Islet precursor cell (in vitro differentiated cells): ENCODE results near the gene TNNT2.

Source experiments
- DNase-seq: peaks from one replicate; pipeline ENCODE4 v3.0.0-alpha.2; 2018

The TNNT2 gene

DNA sequence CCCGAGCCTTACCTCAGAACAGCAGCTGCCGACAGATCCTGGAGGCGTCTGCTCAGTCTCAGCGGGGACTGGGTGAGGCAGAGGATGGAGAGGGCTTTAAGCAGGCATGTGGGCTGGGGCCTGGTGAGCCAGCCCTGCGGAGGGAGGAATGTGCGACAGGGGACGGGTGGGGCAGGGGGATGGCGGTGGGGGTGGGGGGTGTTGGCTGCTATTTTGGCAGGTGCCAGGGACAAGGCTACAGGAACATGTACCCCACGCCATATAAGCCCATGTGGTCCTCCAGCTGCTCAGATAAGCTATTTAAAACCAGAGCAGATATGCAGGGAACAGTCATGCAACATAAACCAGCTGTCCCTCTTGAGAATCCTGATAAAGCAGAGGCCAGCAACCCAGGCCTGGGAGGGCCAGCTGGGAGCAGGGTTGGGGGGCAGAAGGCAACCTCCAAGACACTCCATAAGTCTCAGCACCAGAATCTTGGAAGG is at the start of gene TNNT2:
TSS of gene TNNT2 (minus strand) at position 70 of the 482 bp plus-strand sequence. CDS start 4,426 bp downstream, outside the sequence.
- DNase-seq = peak; percentile 79

DNA sequence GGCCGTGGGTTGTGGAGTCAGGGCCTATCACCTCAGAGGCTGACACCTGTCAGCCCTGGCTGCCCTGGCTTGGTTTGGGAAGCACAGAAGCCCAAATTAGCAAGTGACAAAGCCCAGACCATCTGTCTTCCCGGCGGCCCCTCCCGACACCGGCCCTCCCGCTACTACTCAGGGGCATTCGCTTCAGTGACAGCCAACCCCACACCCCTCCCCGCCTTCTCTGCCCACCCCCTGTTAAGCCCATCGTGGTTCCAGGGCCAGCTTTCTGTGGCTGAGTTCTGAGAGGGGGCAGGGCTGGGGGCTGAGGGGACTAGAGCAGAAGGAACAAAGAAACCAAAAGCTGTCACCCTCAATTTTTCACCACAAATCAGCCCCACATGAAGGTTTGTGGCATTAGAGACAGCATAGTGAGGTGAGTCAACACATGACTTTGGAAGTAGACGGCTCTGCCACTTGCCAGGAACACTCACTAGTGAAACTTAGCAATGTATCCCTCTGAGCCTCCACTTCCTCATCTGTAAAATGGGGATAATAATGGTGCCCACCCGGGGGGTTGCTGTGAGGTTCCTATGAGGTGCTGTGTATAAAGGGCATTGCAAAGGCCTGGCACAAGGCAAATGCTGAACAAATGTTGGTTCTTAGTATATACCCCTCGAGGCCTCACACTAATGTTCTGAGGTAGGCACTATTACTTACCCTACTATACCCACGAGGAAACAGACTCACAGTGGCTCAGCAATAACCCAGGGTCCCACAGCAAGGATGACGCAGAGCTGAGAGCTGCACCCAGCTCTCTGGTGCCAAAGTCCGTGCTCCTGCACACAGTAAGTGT is 49.2 kb upstream of the TNNT2 start:
- DNase-seq = no peak

DNA sequence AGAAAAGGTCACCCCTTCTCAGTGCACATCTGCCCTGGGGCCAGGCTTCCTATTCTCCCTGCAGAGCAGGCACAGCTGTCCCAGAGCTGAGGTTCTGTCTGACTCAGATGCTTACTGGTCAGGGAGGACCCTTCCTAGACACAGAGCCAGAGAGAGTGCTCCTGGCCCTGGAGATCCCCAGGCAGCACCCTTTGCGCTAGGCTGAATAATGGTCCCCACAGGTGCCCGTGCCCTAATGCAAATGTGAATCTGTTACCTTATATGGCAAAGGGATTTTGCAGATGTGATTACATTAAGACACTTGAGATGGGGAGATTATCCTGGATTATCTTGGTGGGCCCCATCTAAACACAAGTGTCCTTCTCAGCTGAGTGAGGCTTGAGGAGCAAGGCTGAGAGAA is 46.7 kb upstream of the TNNT2 start:
- no peak for DNase-seq

DNA sequence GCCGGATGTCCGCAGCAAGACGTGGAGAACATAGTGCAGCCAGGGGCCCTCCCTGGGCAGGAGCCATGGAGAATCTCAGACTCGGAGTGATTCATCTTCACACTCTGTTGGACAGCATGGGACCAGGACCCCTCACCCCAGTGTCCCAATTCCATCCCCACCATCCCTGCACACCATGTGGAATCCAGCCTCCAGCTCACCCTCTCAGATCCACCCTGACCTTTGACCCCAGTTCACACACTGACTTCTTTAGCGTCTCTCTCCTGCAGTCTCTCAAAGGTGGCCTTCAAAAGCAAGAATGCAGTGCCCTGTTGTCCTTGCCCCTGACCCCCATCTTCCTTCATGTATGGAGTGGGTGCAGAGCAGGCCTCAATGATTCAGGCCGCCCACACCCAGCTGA is 46.2 kb upstream of the TNNT2 start:
- DNase-seq = no peak

DNA sequence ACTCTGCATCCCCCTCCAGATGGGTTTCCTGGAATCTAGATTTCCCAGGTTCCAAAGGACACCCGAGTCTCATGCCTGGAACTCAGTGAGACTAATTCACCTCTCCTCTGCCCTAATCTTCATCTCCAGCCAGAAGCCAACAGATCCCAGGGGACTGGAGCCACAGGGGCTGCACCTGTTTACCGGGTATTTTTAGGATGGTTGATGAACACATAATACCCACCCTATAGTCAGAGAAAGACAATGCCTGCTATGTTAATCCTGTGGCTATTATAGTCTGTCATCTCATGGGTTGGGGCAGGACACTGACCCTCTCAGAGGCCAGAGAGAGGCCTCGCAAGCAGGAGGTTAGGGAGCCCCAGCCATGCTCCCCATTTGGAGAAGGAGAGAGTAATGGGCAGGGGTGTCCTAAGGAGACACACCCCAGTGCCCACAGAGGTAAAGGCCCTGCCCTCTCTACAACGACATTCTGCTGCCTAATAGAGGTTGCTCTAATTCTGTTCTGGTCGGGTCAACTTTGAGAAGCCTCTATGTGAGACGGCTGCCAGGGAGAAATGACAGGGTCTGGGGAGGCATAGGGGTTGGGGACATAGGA is 45.1 kb upstream of the TNNT2 start:
- DNase-seq = no peak

DNA sequence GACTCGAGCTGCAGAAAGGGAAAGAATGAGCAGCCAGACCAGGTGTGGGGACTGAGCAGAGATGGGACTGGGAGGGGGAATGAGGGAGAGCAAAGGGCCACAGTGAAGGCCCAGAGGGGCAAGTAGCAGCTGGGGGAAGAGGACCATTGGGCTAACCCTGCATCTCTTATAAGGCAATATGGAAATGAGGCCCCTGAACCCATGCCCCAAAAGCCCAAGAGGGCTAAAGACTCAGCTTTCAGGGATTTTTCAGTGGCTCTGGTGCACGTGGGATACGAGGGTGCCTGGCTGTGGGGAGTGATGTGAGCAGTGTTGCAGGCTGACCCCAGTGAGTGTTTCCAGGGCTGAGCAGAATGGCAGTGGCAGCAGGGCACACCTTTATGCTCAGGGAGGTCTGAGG is 44.5 kb upstream of the TNNT2 start:
- DNase-seq = no peak

DNA sequence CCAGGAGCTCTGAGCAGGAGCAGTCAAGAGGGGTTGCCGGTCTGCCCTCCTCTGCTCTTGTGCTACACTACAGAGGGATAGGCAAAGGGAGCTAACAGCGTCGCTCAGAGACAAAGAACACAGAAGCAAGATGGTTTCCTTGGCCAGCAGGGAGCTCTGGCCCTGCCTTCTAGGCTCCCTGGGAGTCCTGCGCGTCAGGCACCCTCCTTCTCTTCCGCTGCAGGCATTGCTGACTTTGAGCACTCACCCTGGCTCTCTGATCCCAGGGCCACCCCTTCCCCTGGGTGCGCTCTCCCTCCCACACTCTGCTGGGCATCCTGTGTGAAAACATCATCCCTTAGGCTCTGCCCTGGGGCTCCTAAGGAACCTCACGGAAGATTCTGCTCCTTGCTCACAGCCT is 43.6 kb upstream of the TNNT2 start:
- DNase-seq = peak; percentile 53

DNA sequence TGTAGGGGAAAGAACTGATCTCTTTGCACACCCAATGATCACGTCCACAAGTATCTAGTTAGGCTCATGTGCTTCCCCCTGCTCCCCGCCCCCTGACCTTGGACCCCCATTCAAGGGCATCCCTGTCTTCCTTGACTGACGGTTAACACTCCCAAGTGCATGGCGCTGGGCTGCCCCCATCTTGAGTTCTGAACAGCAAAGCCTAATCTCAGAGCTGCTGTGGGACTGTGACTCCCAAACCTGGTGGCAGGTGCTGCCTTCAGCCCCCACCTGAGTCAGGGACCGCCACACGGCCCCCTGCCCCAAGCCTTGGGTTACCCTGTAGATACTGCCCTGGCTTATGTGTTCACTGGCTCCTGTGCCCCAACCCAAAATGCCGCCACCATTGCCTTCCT is 43.1 kb upstream of the TNNT2 start:
- DNase-seq = peak; percentile 45

DNA sequence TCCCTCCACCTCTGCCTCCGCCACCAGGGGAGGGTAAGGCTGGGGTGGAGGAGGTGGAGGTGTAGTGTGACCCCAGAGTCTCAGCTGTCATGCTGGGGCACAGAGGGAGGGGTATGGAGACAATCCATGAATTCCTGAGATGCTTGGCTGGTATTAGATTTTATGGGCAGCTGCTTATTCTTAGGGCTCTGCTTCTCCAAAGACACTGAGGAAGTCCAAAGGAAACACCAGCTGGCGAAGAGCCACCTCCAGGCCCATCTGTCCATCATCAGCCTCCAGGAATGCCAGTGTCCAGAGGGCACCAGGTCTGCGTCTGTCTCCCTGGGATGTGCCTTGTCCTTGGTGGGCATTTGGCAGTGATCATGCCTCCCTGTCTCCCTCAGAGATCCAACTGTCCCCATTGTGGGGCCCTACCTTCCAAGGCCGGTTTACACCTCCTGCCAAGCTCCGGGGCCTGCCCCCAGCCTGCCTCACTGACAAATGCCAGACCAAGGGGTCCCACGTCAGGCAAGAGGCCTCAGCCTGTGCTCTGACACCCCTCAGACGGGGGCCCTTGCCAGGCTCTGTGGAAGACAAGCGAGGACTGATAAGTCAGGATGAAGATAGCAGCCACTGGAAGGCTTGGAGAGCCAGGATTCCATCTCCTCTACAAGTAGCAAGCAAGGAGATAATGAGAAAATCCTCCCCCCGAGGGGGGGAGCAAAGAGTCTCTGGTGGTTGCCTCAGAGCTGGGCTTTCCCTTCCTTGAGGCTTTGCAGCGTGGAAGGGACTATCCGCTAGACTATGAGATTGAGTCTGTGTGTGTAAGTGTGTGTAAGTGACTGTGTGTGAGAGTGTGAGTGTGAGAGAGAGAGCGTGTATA is 42.5 kb upstream of the TNNT2 start:
- DNase-seq = peak; percentile 54

DNA sequence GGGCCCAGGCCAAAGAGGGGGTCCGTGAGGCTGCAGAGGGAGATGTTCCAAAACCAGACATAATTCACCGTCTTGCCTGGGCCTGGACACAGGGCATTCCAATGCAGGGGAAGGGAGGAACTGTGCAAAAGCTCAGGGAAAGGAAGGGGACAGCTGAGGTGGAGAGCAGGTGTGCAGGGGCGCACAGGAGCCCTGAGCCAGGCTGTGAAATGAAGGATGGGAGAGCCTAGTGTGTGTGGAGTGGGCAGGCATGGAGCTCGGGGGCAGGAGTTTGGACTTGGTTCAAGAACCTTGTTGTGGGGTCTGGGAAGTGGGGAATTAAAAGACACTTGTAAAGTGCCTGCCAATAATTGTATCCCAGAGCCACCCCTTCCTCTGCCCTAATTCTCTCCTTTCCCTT is 41.8 kb upstream of the TNNT2 start:
- DNase-seq = peak; percentile 42

DNA sequence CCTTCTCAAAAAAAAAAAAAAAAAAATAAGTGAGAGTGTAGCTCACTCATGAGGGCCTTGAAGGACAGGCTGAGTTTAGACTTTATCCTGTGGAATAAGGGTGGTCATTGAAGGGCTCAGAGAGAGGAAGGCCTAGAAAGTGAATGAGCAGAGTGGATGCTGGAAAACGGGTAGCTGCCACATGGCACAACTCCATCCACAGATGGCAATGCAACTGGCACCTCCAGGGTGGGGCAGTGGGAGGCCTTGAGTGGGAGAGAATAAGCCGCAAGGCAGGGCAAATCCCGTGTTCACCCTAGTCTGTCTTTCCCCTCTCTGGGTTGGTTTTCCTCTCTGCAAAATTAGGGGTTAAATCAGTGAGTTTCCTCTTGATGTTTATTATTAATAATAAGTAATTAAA is 41.0 kb upstream of the TNNT2 start:
- no peak for DNase-seq

DNA sequence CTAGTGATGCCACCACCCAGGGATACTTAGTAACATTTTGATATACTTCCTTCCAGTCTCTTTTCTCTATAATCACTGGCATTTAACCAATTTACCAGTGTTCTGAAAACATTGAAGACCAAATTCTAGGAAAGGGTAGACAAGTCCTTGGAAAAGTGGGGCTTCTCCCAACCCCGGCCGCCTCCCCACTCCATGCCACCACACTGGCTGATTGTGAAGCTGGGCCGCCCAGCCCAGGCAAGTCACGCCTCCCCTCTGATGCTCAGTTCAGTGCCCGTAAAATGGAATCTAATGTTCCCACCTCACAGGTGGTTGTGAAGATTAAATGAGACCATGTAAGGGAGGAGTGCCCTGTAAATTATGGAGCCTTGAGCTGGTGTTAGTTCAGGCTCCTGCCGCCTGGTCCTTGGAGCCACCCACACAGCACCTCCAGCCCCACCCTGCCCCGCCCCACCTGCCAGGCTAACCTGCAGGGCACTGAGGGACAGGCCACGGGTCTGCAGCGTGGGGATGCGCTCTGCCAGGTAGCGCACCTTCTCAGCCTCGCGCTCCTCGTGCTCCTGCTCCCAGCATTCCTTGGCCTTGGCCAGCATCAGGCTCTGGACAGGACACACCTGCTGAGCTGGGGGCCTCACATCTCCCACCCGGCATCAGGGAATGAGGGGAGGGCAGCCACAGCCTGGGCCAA is 36.7 kb upstream of the TNNT2 start:
- DNase-seq = no peak

DNA sequence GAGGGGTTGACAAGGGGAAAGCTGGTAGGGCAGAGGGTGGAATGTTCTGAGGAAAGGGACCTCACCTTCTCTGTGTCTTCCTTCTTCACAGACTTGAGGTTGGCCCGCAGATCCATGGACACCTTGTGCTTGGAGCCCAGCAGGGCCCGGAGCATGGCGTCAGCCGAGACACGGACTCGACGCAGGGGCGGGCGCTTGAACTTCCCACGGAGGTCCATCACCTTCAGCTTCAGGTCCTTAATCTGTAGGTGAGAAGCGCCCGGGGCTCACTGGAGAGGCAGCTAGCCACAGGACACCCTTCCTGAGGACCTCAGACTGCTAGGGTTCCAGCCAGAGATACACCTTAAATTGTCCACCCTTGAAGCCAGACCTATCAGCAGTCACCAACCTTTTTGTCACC is 33.8 kb upstream of the TNNT2 start:
- no peak for DNase-seq

DNA sequence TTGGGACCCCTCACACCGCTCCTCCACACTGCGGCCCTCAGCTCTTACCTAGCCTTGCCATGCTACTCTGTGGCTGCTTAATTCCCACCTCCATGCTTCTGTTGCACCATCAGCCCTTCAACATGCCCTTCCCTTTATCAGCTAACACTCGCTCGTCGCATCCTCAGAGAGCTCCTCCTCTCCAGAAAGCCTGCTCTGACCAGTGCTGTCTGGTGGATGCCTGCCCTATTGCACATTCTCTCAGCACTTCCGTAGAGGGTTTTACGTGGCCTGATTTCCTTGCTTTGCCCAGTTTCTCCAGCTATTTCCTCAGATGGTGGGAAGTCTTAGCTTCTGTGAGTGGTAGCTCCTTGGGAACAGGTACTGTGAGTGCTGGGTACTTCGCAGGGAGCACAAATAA is 32.0 kb upstream of the TNNT2 start:
- no peak for DNase-seq

DNA sequence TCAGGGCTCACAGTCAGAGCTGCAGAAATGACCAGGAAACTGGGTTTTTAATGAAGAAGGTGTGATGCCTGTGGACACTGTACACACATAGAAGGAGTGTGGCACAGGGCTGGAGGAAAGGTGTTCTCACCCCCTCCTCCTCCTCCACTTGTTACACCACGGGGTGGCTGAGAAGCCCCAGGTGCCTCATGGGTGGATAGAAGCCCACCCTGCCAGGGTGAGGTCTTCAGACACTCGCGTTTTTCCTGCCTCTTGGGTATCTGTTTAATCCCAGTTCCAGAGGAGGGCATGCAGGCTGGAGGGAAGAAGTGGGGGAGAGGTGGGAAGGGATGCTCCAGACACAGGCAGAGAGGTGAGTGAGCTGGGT is 31.3 kb upstream of the TNNT2 start:
- DNase-seq = no peak

DNA sequence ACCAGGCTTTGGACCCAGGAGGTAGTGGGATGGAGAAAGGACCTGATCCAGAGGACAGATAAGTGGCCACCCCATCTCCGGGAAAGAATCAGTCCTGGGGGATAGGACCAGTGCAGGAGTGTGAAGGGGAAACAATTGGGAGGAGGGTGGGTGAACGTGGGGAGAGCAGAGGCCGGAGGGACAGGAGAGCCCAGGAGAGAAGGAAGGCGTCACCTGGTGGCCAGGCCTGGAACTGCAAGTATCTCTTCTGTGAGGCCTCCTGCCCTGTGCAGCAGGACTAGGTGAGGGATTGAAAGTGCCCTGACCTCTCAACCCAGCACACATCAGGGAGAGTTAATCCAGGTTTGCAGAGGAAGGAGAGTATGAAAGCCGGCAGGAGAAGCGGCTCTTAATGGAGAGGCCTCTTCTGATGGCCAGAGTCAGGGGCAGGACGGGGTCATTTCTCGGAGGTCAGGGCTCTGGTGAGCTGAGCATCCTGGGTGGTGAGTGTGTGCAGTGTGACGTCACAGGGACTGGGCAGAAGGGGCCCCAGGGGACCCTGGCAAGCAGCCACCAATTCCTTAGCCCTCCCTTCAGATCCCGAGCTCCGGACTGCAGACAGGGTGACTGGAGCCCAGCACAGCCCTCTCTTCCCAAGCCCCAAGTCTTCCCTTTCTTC is 30.8 kb upstream of the TNNT2 start:
- DNase-seq = peak; percentile 91

DNA sequence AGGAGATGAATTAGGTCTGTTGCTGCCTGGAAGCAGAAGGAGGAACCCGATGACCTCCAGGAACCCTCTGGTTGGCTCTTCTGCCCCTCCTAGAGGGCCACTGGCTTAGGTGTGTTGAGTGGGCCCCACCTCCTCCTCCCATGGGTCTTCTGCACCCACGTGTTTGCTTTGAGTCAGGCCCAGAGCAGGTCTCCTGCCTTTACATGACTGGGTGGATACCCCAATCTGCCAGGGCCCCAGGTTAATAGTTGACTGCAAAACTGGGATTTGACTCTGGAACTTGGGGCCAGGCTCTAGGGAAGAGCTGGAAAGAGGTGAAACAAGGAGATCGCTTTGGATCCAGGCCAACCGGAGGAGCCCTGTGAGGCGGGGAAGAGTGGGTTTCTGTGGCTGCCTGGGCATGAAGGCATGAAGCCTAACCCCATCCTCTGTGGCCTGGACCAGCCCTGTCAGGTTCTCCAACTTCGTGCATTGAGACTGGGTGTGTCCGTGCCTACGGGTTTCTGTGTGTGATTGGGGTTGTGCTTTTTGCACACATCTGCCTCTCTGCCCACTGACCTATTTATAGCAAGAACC is 29.4 kb upstream of the TNNT2 start:
- no peak for DNase-seq

DNA sequence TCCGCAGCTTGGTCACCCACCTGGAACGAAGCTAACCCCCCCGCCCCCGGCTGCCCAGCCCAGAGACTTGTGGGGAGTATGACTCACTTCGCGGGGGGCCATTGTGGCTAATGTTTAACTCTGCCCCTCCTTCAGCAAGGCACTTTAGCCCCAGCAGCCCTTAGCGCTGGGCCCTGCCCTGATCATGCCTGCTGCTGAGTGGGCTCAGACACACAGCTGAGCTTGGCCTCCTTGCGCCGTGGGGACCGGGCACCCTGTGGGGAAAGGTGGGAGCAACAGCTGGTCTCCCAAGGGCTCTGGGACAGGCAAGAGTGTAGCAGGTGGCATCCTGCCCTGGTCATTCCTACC is 28.0 kb upstream of the TNNT2 start:
- no peak for DNase-seq

DNA sequence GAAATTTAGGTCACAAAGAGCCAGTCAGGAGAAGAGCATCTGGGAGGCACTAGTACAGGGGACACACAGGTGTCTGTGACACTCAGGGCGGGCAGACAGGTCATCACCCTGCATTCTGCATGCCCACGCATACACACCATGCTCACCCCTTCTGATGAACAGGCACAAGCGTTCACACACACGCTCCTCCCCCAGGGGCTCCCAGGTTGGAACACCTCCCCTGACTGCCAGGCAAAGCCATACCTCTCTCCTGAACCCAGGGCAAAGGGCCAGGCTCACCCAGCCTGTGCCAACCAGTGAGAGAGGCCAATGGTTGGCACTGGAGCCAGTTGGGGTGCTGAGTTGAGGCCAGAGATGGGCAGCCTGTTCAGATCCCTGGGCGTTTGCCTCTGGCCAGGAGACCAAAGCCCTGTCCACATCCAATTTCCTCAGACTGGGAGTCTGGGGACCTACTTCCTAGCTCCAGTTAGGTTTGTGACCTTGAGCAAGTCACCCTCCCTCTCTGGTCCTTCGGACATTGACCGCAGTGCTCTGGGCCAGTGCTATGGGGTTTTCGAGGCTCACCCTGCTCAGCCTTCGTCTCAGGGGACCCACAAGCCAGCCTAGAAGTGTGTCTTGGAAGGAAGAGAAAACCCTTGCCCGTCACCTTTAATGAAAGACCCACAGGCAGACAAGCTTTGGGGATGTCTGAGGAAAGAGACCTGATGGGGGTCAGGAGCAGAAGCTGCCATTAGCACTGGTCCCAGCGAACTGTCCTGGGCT is 27.4 kb upstream of the TNNT2 start:
- no peak for DNase-seq

DNA sequence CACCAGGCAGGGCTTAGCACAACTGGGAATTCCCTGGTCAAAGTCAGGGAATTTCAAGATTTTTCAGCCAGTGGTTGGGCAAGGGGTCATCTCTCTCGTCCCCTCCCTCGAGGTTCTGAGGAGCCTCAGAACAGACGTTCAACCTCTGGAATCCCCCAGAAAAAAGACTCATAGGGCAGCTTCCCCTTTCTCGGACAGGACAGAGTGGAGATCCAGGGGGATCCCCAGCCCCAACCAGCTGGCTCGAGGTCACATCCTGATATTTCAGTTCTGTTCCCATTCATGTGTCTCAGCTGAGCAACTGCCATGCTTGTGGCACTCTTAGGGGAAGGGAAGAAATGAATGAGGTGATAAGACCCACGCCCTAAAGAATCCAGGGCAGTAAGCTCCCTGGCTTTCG is 26.6 kb upstream of the TNNT2 start:
- DNase-seq = no peak

DNA sequence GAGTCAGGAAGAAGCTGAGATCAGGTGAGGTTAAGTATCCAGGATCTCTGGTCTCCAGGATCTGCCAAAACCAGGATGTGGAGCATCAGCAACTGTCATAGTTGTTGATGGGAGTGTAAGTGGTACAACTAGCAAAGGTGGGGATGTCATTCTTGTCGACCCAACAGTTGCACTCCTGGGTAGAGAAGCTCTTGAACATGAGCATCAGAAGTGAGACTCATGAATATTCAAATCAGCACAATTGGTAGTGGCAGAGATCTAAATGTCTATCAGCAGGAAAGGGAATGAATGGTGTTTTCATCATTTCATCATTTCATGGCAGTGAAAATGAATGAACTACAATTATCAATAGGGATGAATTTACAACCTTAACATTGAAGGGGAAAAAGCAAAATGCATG is 25.9 kb upstream of the TNNT2 start:
- DNase-seq = no peak

DNA sequence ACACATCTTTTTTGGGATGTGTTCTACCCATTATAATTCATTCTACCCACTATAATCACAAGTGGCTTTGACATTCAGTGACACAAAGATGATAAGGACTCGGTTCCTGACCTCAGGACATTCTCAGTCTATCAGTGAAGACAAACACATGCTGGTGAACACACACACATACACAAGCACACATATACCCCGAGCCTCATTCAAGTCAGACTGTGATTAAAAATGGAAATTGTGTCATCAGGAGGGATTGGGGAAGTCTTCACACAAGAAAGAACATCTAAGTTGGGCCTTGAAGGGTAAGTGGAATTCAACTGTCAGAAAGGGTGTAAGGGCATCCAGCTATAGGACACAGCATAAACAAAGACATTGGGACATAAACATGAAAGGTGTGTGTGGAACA is 24.2 kb upstream of the TNNT2 start:
- no peak for DNase-seq
